Measurements from ENCODE around the gene CHD1.

CHD1 gene

GRCh38 chr5:98899456-98899855 lies 29.4 kb downstream of the CHD1 start:
- H3K4me2 ChIP-seq (ENCODE audit: low read depth, low read length, poor library complexity, severe bottlenecking) = no peak overlapping the region
- H3K9me3 ChIP-seq (ENCODE audit: insufficient read depth, low read depth, low read length) = no peaks in the 10 kb centered on the region
- H3K4me3 ChIP-seq (ENCODE audit: low read length, poor library complexity, severe bottlenecking) = no peak overlapping the region
- no peaks in the 10 kb centered on the region for H4K20me1 ChIP-seq (ENCODE audit: insufficient read depth, low read length, poor library complexity, severe bottlenecking)
- H3K9ac ChIP-seq (ENCODE audit: low read depth, low read length, poor library complexity, severe bottlenecking) = no peak overlapping the region
- no peaks in the 10 kb centered on the region for H3K4me1 ChIP-seq (ENCODE audit: insufficient read depth, low read length, poor library complexity, severe bottlenecking)
- H3K9me2 ChIP-seq (replicated peaks; ENCODE audit: low read depth, low read length) = no peaks in the 10 kb centered on the region
- no peaks in the 10 kb centered on the region for H3F3A ChIP-seq (ENCODE audit: low read depth)
- peaks cover 71% of the 10 kb centered on the region for H3K36me3 ChIP-seq (ENCODE audit: insufficient read depth, low read length)
- H2AFZ ChIP-seq (ENCODE audit: low read length) = no peak overlapping the region
- TF ChIP-seq CTCF (conservative IDR thresholded peaks at IDR 0.05; ENCODE audit: low read length) (no peak), EZH2phosphoT487 (IDR thresholded peaks at IDR 0.05; ENCODE audit: borderline replicate concordance) (no peak)
- H3K27me3 ChIP-seq (ENCODE audit: insufficient read depth, low read length, poor library complexity, severe bottlenecking) = no peaks in the 10 kb centered on the region
- peaks cover 11% of the 10 kb centered on the region; the same call in 1 of the 2 replicates for H3K79me2 ChIP-seq (ENCODE audit: insufficient read depth, low read length)

- Histone ChIP-seq H3K4me3 (ENCODE audit: low read length, poor library complexity, severe bottlenecking) (no peak overlapping the region), H3K4me2 (ENCODE audit: low read depth, low read length, poor library complexity, severe bottlenecking) (no peak overlapping the region), H3K27me3 (ENCODE audit: insufficient read depth, low read length, poor library complexity, severe bottlenecking) (no peaks in the 10 kb centered on the region), H3K9ac (ENCODE audit: low read depth, low read length, poor library complexity, severe bottlenecking) (no peak overlapping the region), H3K36me3 (ENCODE audit: insufficient read depth, low read length) (peaks cover 70% of the 10 kb centered on the region), H3K79me2 (ENCODE audit: insufficient read depth, low read length) (peaks cover 4% of the 10 kb centered on the region; the same call in 1 of the 2 replicates), H3K4me1 (ENCODE audit: insufficient read depth, low read length, poor library complexity, severe bottlenecking) (no peaks in the 10 kb centered on the region), H2AFZ (ENCODE audit: low read length) (no peak overlapping the region), H4K20me1 (ENCODE audit: insufficient read depth, low read length, poor library complexity, severe bottlenecking) (no peaks in the 10 kb centered on the region), H3F3A (ENCODE audit: low read depth) (no peaks in the 10 kb centered on the region), H3K9me3 (ENCODE audit: insufficient read depth, low read depth, low read length) (no peaks in the 10 kb centered on the region), H3K9me2 (replicated peaks; ENCODE audit: low read depth, low read length) (no peaks in the 10 kb centered on the region)
- no peak for TF ChIP-seq EZH2phosphoT487 (IDR thresholded peaks at IDR 0.05; ENCODE audit: borderline replicate concordance)
- no peak for TF ChIP-seq CTCF (conservative IDR thresholded peaks at IDR 0.05; ENCODE audit: low read length)
These were observed 30.1 kb downstream of the CHD1 start for GRCh38 chr5:98898743-98899142.

GRCh38 chr5:98891591-98891990 lies 37.2 kb downstream of the CHD1 start:
- Histone ChIP-seq H3K9me3 (ENCODE audit: insufficient read depth, low read depth, low read length) (no peaks in the 10 kb centered on the region), H3K27me3 (ENCODE audit: insufficient read depth, low read length, poor library complexity, severe bottlenecking) (no peaks in the 10 kb centered on the region), H3K9ac (ENCODE audit: low read depth, low read length, poor library complexity, severe bottlenecking) (no peak overlapping the region), H2AFZ (ENCODE audit: low read length) (no peak overlapping the region), H3K4me3 (ENCODE audit: low read length, poor library complexity, severe bottlenecking) (no peak overlapping the region), H3K4me1 (ENCODE audit: insufficient read depth, low read length, poor library complexity, severe bottlenecking) (no peaks in the 10 kb centered on the region), H3K4me2 (ENCODE audit: low read depth, low read length, poor library complexity, severe bottlenecking) (no peak overlapping the region), H4K20me1 (ENCODE audit: insufficient read depth, low read length, poor library complexity, severe bottlenecking) (no peaks in the 10 kb centered on the region), H3K79me2 (ENCODE audit: insufficient read depth, low read length) (no peaks in the 10 kb centered on the region), H3K36me3 (ENCODE audit: insufficient read depth, low read length) (peaks cover 67% of the 10 kb centered on the region), H3K9me2 (replicated peaks; ENCODE audit: low read depth, low read length) (no peaks in the 10 kb centered on the region), H3F3A (ENCODE audit: low read depth) (no peaks in the 10 kb centered on the region)
- TF ChIP-seq CTCF (conservative IDR thresholded peaks at IDR 0.05; ENCODE audit: low read length) (no peak), EZH2phosphoT487 (IDR thresholded peaks at IDR 0.05; ENCODE audit: borderline replicate concordance) (no peak)
